Measurements from ENCODE around the gene LTN1. TPM values are rescaled to one million over a fixed set of nuclear protein-coding genes. Genes with fewer than 3 reads are reported as not detected.

Gene LTN1
- total RNA-seq, 1 donor from 2014 or later = 25.6 TPM

- intact Hi-C loops (cut with micrococcal nuclease) = no loop called here
- Mint-ChIP-seq H3K27ac (no peak overlapping the region), H3K27me3 (no peaks in the 10 kb centered on the region), H3K9me3 (no peaks in the 10 kb centered on the region), H3K36me3 (ENCODE audit: low read depth) (peaks cover 49% of the 10 kb centered on the region), H3K4me3 (no peak overlapping the region), H3K4me1 (no peaks in the 10 kb centered on the region)
- DNase-seq = no peak
Measured at GRCh38 chr21:28963831-28964230, 28.8 kb downstream of the LTN1 start.

GRCh38 chr21:28962465-28962864 is 30.2 kb downstream of the LTN1 start:
- no peak for DNase-seq
- intact Hi-C loops (cut with micrococcal nuclease) = no loop called here
- Mint-ChIP-seq H3K4me1 (no peaks in the 10 kb centered on the region), H3K4me3 (no peak overlapping the region), H3K27ac (no peak overlapping the region), H3K36me3 (ENCODE audit: low read depth) (peaks cover 54% of the 10 kb centered on the region), H3K9me3 (no peaks in the 10 kb centered on the region), H3K27me3 (no peaks in the 10 kb centered on the region)

- Mint-ChIP-seq H3K4me1 (peaks cover 2% of the 10 kb centered on the region), H3K4me3 (no peak overlapping the region), H3K9me3 (no peaks in the 10 kb centered on the region), H3K36me3 (ENCODE audit: low read depth) (peaks cover 55% of the 10 kb centered on the region), H3K27me3 (no peaks in the 10 kb centered on the region), H3K27ac (no peak overlapping the region)
- DNase-seq = no peak
- intact Hi-C loops (cut with micrococcal nuclease) = no loop called here
Measured at GRCh38 chr21:28961927-28962326, 30.8 kb downstream of the LTN1 start.

GRCh38 chr21:28960245-28960644 is 32.4 kb downstream of the LTN1 start:
- intact Hi-C loops (cut with micrococcal nuclease) = no loop called here
- no peak for DNase-seq
- no peaks in the 10 kb centered on the region for H3K27me3 Mint-ChIP-seq
- peaks cover 2% of the 10 kb centered on the region for H3K4me1 Mint-ChIP-seq
- H3K4me3 Mint-ChIP-seq = no peak overlapping the region
- no peak overlapping the region for H3K27ac Mint-ChIP-seq
- H3K9me3 Mint-ChIP-seq = no peaks in the 10 kb centered on the region
- peaks cover 59% of the 10 kb centered on the region for H3K36me3 Mint-ChIP-seq (ENCODE audit: low read depth)

GRCh38 chr21:28959367-28960099 is 33.1 kb downstream of the LTN1 start:
- Mint-ChIP-seq H3K4me1 (peaks cover 6% of the 10 kb centered on the region), H3K4me3 (no peak overlapping the region), H3K9me3 (no peaks in the 10 kb centered on the region), H3K27me3 (no peaks in the 10 kb centered on the region), H3K27ac (no peak overlapping the region), H3K36me3 (ENCODE audit: low read depth) (peaks cover 64% of the 10 kb centered on the region)
- intact Hi-C loops (cut with micrococcal nuclease) = no loop called here
- DNase-seq = no peak

- peaks cover 56% of the 10 kb centered on the region for H3K36me3 Mint-ChIP-seq (ENCODE audit: low read depth)
- peaks cover 25% of the 10 kb centered on the region for H3K4me1 Mint-ChIP-seq
- intact Hi-C loops (cut with micrococcal nuclease) = no loop called here
- no peak overlapping the region for H3K4me3 Mint-ChIP-seq
- no peak for DNase-seq
- no peaks in the 10 kb centered on the region for H3K9me3 Mint-ChIP-seq
- no peaks in the 10 kb centered on the region for H3K27me3 Mint-ChIP-seq
- peak overlapping the region; percentile 18 for H3K27ac Mint-ChIP-seq
Measured at GRCh38 chr21:28953247-28953646, 39.4 kb downstream of the LTN1 start.

GRCh38 chr21:28952686-28953085 is 40.0 kb downstream of the LTN1 start:
- intact Hi-C loops (cut with micrococcal nuclease) = no loop called here
- H3K36me3 Mint-ChIP-seq (ENCODE audit: low read depth) = peaks cover 51% of the 10 kb centered on the region
- H3K9me3 Mint-ChIP-seq = no peaks in the 10 kb centered on the region
- no peak for DNase-seq
- no peak overlapping the region for H3K27ac Mint-ChIP-seq
- H3K4me1 Mint-ChIP-seq = peaks cover 25% of the 10 kb centered on the region
- no peak overlapping the region for H3K4me3 Mint-ChIP-seq
- no peaks in the 10 kb centered on the region for H3K27me3 Mint-ChIP-seq

- Mint-ChIP-seq H3K4me1 (peaks cover 18% of the 10 kb centered on the region), H3K9me3 (no peaks in the 10 kb centered on the region), H3K36me3 (ENCODE audit: low read depth) (peaks cover 36% of the 10 kb centered on the region), H3K27me3 (no peaks in the 10 kb centered on the region), H3K4me3 (no peak overlapping the region), H3K27ac (peak overlapping the region; percentile 0)
- no peak for DNase-seq
- intact Hi-C loops (cut with micrococcal nuclease) = loop anchor here (10.0 kb wide), 2 partner anchors 175 to 435 kb away; no protein-coding TSS in a partner anchor
Measured at GRCh38 chr21:28949318-28949717, 43.4 kb downstream of the LTN1 start.

GRCh38 chr21:28944296-28944695 is 48.4 kb downstream of the LTN1 start:
- Mint-ChIP-seq H3K27ac (no peak overlapping the region), H3K36me3 (ENCODE audit: low read depth) (peaks cover 35% of the 10 kb centered on the region), H3K4me3 (no peak overlapping the region), H3K4me1 (peaks cover 8% of the 10 kb centered on the region), H3K9me3 (no peaks in the 10 kb centered on the region), H3K27me3 (no peaks in the 10 kb centered on the region)
- intact Hi-C loops (cut with micrococcal nuclease) = loop anchor here (10.0 kb wide), 2 partner anchors 169 to 429 kb away; no protein-coding TSS in a partner anchor
- DNase-seq = no peak

- Mint-ChIP-seq H3K27ac (no peak overlapping the region), H3K36me3 (ENCODE audit: low read depth) (peaks cover 36% of the 10 kb centered on the region), H3K4me3 (no peak overlapping the region), H3K27me3 (no peaks in the 10 kb centered on the region), H3K4me1 (peaks cover 7% of the 10 kb centered on the region), H3K9me3 (no peaks in the 10 kb centered on the region)
- intact Hi-C loops (cut with micrococcal nuclease) = loop anchor here (10.0 kb wide), 2 partner anchors 169 to 429 kb away; no protein-coding TSS in a partner anchor
- no peak for DNase-seq
Measured at GRCh38 chr21:28943631-28944030, 49.0 kb downstream of the LTN1 start.

- H3K27ac Mint-ChIP-seq = no peak overlapping the region
- no peaks in the 10 kb centered on the region for H3K9me3 Mint-ChIP-seq
- no peak overlapping the region for H3K4me3 Mint-ChIP-seq
- H3K27me3 Mint-ChIP-seq = no peaks in the 10 kb centered on the region
- peaks cover 5% of the 10 kb centered on the region for H3K4me1 Mint-ChIP-seq
- DNase-seq = no peak
- peaks cover 48% of the 10 kb centered on the region for H3K36me3 Mint-ChIP-seq (ENCODE audit: low read depth)
- intact Hi-C loops (cut with micrococcal nuclease) = no loop called here
Measured at GRCh38 chr21:28938726-28939125, 54.0 kb downstream of the LTN1 start.

- H3K4me3 Mint-ChIP-seq = no peak overlapping the region
- no peaks in the 10 kb centered on the region for H3K27me3 Mint-ChIP-seq
- peaks cover 54% of the 10 kb centered on the region for H3K36me3 Mint-ChIP-seq (ENCODE audit: low read depth)
- H3K27ac Mint-ChIP-seq = no peak overlapping the region
- H3K4me1 Mint-ChIP-seq = peaks cover 9% of the 10 kb centered on the region
- no peaks in the 10 kb centered on the region for H3K9me3 Mint-ChIP-seq
- intact Hi-C loops (cut with micrococcal nuclease) = no loop called here
- DNase-seq = no peak
Measured at GRCh38 chr21:28937737-28938136, 54.9 kb downstream of the LTN1 start.

GRCh38 chr21:28936721-28937120 is 56.0 kb downstream of the LTN1 start:
- H3K9me3 Mint-ChIP-seq = no peaks in the 10 kb centered on the region
- no peak overlapping the region for H3K27ac Mint-ChIP-seq
- no peak for DNase-seq
- no peak overlapping the region for H3K4me3 Mint-ChIP-seq
- peaks cover 51% of the 10 kb centered on the region for H3K36me3 Mint-ChIP-seq (ENCODE audit: low read depth)
- intact Hi-C loops (cut with micrococcal nuclease) = no loop called here
- no peaks in the 10 kb centered on the region for H3K27me3 Mint-ChIP-seq
- H3K4me1 Mint-ChIP-seq = peaks cover 10% of the 10 kb centered on the region

GRCh38 chr21:28936036-28936435 is 56.6 kb downstream of the LTN1 start:
- H3K9me3 Mint-ChIP-seq = no peaks in the 10 kb centered on the region
- no peak overlapping the region for H3K27ac Mint-ChIP-seq
- H3K36me3 Mint-ChIP-seq (ENCODE audit: low read depth) = peaks cover 48% of the 10 kb centered on the region
- peaks cover 10% of the 10 kb centered on the region for H3K4me1 Mint-ChIP-seq
- no peaks in the 10 kb centered on the region for H3K27me3 Mint-ChIP-seq
- intact Hi-C loops (cut with micrococcal nuclease) = no loop called here
- H3K4me3 Mint-ChIP-seq = no peak overlapping the region
- no peak for DNase-seq

- no peak for DNase-seq
- Mint-ChIP-seq H3K9me3 (no peaks in the 10 kb centered on the region), H3K27ac (no peak overlapping the region), H3K27me3 (no peaks in the 10 kb centered on the region), H3K4me3 (no peak overlapping the region), H3K4me1 (peaks cover 9% of the 10 kb centered on the region), H3K36me3 (ENCODE audit: low read depth) (peaks cover 43% of the 10 kb centered on the region)
- intact Hi-C loops (cut with micrococcal nuclease) = no loop called here
Measured at GRCh38 chr21:28932717-28933116, 60.0 kb downstream of the LTN1 start.

Data from activated CD4-positive, alpha-beta T cell treated with anti-CD3 and anti-CD28 coated beads, Interleukin-2, amount 10 ng/mL, durations not matched to agents 24 days and 14 days (primary cell).